Measurements from ENCODE around the gene NAAA. TPM values are rescaled to one million over a fixed set of nuclear protein-coding genes. Genes with fewer than 3 reads are reported as not detected.
A peak's percentile ranks its signal among the peaks of the same experiment; 100 is the strongest.
"Not testable (repeated sequence)": the region's sequence is repeated elsewhere in the genome, so short reads cannot be mapped to it uniquely, and the experiment has no call there.

NAAA gene
- total RNA-seq, 1 donor from 2014 or later, result 15.0 TPM

- Mint-ChIP-seq H3K27ac (ENCODE audit: unreplicated experiment) (peak overlapping the region; percentile 89), H3K4me3 (ENCODE audit: unreplicated experiment) (no peak overlapping the region), H3K9me3 (ENCODE audit: unreplicated experiment) (no peaks in the 10 kb centered on the region), H3K27me3 (ENCODE audit: unreplicated experiment) (no peaks in the 10 kb centered on the region), H3K4me1 (ENCODE audit: unreplicated experiment) (peaks cover 11% of the 10 kb centered on the region), H3K36me3 (ENCODE audit: unreplicated experiment) (peaks cover 10% of the 10 kb centered on the region)
- DNase-seq (ENCODE audit: extremely low spot score, unreplicated experiment), result no peak
- peak; percentile 80 for TF ChIP-seq CTCF (IDR thresholded peaks at IDR 0.05)
Measured at GRCh38 chr4:75916091-75916661, 24.6 kb downstream of the NAAA start.

- TF ChIP-seq CTCF (IDR thresholded peaks at IDR 0.05), result no peak
- Mint-ChIP-seq H3K9me3 (ENCODE audit: unreplicated experiment) (no peaks in the 10 kb centered on the region), H3K4me1 (ENCODE audit: unreplicated experiment) (peaks cover 11% of the 10 kb centered on the region), H3K27ac (ENCODE audit: unreplicated experiment) (no peak overlapping the region), H3K27me3 (ENCODE audit: unreplicated experiment) (no peaks in the 10 kb centered on the region), H3K36me3 (ENCODE audit: unreplicated experiment) (no peaks in the 10 kb centered on the region), H3K4me3 (ENCODE audit: unreplicated experiment) (no peak overlapping the region)
- no peak for DNase-seq (ENCODE audit: extremely low spot score, unreplicated experiment)
Measured at GRCh38 chr4:75912968-75913367, 27.8 kb downstream of the NAAA start.

- not testable (repeated sequence) for H3K9me3 Mint-ChIP-seq (ENCODE audit: unreplicated experiment); H3K36me3 Mint-ChIP-seq (ENCODE audit: unreplicated experiment); H3K4me3 Mint-ChIP-seq (ENCODE audit: unreplicated experiment); H3K27me3 Mint-ChIP-seq (ENCODE audit: unreplicated experiment); DNase-seq (ENCODE audit: extremely low spot score, unreplicated experiment); H3K27ac Mint-ChIP-seq (ENCODE audit: unreplicated experiment); H3K4me1 Mint-ChIP-seq (ENCODE audit: unreplicated experiment)
Measured at GRCh38 chr4:75910831-75911230, 30.0 kb downstream of the NAAA start.

GRCh38 chr4:75909405-75909804 lies 31.4 kb downstream of the NAAA start:
- H3K9me3 Mint-ChIP-seq (ENCODE audit: unreplicated experiment), result no peaks in the 10 kb centered on the region
- no peak overlapping the region for H3K4me3 Mint-ChIP-seq (ENCODE audit: unreplicated experiment)
- no peak overlapping the region for H3K27ac Mint-ChIP-seq (ENCODE audit: unreplicated experiment)
- DNase-seq (ENCODE audit: extremely low spot score, unreplicated experiment), result no peak
- H3K27me3 Mint-ChIP-seq (ENCODE audit: unreplicated experiment), result no peaks in the 10 kb centered on the region
- no peak for TF ChIP-seq CTCF (IDR thresholded peaks at IDR 0.05)
- H3K4me1 Mint-ChIP-seq (ENCODE audit: unreplicated experiment), result no peaks in the 10 kb centered on the region
- H3K36me3 Mint-ChIP-seq (ENCODE audit: unreplicated experiment), result no peaks in the 10 kb centered on the region

- no peaks in the 10 kb centered on the region for H3K9me3 Mint-ChIP-seq (ENCODE audit: unreplicated experiment)
- no peaks in the 10 kb centered on the region for H3K36me3 Mint-ChIP-seq (ENCODE audit: unreplicated experiment)
- H3K27ac Mint-ChIP-seq (ENCODE audit: unreplicated experiment), result no peak overlapping the region
- no peaks in the 10 kb centered on the region for H3K27me3 Mint-ChIP-seq (ENCODE audit: unreplicated experiment)
- no peak for DNase-seq (ENCODE audit: extremely low spot score, unreplicated experiment)
- no peaks in the 10 kb centered on the region for H3K4me1 Mint-ChIP-seq (ENCODE audit: unreplicated experiment)
- H3K4me3 Mint-ChIP-seq (ENCODE audit: unreplicated experiment), result no peak overlapping the region
- no peak for TF ChIP-seq CTCF (IDR thresholded peaks at IDR 0.05)
Measured at GRCh38 chr4:75908555-75908954, 32.3 kb downstream of the NAAA start.

GRCh38 chr4:75907966-75908365 lies 32.8 kb downstream of the NAAA start:
- H3K27ac Mint-ChIP-seq (ENCODE audit: unreplicated experiment), result no peak overlapping the region
- H3K4me1 Mint-ChIP-seq (ENCODE audit: unreplicated experiment), result no peaks in the 10 kb centered on the region
- no peak for TF ChIP-seq CTCF (IDR thresholded peaks at IDR 0.05)
- no peaks in the 10 kb centered on the region for H3K9me3 Mint-ChIP-seq (ENCODE audit: unreplicated experiment)
- H3K27me3 Mint-ChIP-seq (ENCODE audit: unreplicated experiment), result no peaks in the 10 kb centered on the region
- no peaks in the 10 kb centered on the region for H3K36me3 Mint-ChIP-seq (ENCODE audit: unreplicated experiment)
- DNase-seq (ENCODE audit: extremely low spot score, unreplicated experiment), result no peak
- no peak overlapping the region for H3K4me3 Mint-ChIP-seq (ENCODE audit: unreplicated experiment)

All from osteocyte (in vitro differentiated cells).